C1 segment of cervical spinal cord (tissue), 14 donors: Measurements from ENCODE around the gene LRP8.

Experiments
- DNase-seq, 14 donors: peaks; one replicate each; lab custom pipeline; 2025; lab: John Stamatoyannopoulos, UW

Gene LRP8

DNA sequence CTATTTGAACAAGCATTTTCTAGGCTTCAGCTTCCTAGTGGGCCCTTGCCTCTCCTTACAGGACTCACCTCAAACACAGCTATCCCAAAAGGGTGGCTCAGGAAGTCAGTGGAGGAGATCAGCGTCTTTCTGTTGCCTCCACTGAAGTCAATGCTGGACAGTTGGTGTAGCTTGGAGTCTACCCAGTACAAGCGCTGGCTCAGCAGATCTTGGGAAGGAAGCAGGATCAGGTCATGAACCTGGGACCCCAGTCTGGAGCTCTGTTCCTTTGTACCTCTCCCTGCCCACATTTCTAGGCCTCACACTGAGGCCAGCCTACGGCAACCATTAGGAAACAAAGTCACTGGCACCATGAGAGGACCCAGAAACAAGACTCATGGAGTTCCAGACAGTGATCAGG, 65.9 kb downstream of the LRP8 start:
- DNase-seq, result no peak

DNA sequence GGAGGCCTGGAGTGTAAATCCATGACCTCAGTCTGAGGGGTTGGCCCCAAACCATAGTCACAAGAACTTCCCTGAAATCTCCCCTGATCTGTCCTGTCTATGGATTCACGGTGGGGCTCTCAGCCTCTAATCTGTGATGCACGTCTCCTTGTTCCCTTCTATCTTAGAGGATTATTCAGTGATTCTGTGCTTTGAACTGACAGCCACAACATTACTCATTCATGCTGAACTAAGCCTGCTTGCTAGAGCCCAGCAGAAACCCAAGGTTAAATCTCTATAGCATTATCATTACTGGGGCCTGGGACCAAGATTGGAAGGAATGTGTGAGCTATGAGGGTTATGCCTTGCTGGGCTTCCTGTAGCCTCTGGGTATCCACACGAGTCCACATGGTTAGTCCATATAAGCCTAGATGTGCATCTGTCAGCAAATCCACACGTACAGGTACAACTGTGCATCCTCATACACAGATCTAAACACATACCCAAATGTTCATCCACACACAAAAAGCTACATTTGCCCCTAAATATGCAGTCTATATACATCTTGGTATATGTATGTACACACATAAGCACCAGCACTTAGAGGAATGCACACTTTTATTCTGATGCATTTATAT, 67.1 kb downstream of the LRP8 start:
- no peak for DNase-seq

DNA sequence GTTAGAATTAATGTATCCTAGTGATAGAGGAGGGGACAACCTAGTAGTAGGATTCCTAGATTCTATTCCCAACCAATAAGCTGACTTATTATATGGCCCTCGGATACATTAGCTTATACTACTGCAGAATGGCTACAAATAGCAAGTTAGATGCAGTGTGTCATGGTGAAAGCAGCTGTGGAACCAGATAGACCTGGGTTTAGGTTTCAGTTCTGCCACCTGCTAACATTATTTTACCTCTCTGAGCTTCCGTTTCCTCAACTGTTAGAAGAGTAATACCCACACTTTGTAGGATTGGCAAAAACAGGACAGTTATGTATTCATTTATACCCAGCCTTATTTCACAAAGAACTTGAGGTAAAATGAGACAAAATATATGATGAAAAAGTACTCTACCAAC, 67.9 kb downstream of the LRP8 start:
- DNase-seq, result no peak

DNA sequence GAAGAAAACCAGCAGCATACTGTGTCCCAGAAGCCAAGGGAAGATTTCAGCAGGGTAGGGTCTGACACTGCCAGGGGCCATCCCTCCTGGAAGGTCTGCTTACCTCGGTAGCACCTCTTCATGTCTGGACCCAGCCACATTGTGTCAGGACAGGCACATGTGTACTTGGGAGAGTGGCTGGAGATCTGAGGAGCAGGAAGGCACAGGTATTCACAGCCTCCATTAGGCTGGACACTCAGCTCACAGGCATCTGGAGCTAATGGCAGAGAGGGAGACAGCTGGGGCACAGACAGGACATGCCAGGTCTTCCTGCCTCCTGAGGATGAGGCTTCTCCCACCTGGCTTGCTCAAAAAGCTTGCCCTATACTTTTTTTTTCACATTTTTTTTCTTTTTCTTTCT, 69.7 kb downstream of the LRP8 start:
- DNase-seq, result no peak

DNA sequence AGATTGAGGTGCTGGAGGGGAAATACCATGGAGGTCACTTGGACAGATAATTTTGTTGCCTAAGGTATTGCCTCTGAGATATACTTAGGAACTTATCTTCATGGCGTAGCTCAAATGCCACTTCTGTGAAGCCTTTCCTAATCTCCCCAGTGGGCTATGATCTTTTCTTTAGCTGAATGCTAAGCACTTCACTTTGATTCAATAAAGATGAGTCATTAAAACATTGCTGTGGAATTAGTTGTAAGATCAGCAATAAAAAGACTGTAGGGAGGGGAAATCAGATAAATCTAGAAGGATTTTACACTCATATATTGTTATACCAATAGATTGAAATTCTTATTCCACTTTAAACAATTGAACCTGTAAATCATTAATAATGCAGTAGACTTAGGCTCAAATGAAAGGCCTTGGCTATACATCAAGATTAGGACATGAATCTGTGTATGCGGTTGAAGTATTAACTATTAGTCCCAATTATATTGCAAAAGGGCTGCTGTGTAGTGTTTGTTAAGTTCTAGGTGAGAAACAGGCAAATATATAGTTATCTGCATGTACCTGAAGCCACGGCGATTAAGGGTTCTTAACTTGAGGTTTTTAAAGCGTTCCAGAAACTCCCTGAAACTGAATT, 70.3 kb downstream of the LRP8 start:
- no peak for DNase-seq

DNA sequence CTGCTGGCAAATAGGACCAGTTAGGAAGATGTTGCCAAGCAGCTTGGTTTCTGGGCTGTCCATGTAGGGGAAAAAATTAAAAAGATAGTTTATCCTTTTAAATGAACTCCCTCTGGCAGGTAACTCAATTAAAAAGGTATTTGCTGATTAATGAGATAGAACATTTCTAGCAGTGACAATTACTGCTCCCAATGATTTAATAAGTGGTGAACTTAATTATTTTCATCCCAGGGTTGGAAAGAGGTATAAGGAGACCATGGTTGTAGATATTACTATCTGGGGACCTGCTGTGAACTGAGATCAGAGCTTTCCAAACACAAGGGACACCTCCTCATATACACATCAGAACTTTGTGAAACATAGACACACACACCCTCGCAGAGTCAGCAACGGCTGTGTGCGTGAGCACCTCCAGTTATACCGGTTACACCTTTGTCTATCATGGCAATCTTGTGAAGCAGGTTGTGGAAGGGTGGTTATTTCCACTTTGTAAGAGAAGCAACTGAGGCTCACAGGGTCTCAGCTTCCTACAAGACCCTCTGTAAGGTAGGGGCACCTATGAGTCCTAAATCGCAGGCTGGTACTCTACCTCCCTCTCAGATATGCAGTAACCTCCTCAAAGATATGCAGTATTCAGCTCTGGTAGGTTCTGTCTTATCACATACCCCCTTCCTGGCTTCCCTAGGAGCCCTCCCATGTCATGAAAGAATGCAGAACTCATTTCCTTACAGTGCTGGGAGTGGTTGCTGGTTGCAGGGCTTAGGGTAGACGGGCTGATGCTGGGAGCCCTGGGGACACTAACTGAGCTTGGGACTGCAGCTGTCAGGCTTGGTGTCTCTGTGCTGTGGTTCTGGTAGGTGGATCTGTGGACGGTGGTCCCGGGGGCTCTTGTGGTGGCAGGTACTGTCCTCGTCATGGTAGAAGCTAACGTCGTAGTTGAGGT, 71.1 kb downstream of the LRP8 start:
- DNase-seq, result no peak

DNA sequence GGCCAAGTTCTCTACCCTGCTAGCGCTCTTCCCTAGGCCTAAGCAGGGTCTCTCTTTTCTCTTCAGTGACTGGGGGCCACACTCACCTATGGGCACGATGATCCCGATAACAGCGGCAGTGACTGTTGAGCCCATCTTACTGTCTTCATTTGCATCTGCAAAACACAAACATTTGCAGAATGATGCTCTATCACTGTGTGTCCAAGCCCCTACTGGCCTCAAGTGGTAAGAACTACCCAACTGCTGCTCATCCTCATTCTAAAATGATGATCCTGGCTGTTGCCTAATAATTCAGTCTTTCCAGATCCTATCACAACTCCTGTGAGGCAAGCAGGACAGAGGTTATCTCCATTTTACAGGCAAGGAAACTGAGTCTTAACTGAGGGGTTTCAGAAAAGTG, 72.8 kb downstream of the LRP8 start:
- no peak for DNase-seq

DNA sequence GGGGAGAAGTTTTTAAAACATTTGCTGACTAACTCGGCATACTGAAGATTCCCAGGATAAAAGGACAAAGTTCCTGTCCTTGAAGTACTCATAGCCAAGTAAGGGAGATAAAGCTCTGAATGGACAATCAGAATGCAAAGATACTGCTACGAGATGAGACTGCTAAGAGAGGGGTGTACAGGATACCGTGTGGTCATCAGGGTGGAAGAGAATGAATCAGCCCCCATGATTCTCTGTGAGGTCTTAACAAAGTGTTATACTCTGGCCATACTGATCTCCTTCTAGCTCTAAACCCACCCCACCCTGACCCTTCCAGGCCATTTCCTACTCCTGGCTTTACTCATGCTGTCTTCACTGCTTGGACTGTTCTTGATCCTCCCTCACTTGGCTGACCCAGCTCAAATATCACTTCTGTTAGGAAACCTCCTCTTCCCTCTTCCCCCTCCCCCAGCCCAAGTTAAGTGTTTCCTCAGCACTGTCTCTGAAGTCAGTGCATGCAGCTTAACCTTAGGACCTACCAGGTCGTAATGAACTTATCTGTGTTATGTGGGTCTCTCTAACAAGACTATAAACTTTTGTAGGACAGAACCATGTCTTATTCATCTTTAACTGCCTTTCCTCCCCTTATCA, 73.7 kb downstream of the LRP8 start:
- DNase-seq, result no peak

DNA sequence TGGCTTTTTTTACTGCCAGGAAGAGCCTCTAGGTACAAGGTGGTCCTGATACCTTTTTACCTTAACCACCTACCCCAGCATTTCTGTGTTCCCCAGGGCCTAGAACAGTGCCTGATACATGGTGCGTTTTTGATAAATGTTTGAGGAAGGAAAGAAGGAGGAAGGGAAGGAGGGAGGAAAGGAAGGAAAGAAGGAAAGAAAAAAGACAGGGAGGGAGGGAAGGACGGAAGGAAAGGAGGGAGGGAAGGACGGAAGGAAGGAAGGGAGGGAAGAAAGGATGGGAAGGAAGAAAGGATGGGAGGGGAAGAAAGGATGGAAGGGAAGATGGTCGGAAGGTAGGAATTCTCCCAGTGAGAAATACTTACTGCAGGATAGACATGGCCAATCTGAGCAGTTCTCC, 77.5 kb downstream of the LRP8 start:
- no peak for DNase-seq

DNA sequence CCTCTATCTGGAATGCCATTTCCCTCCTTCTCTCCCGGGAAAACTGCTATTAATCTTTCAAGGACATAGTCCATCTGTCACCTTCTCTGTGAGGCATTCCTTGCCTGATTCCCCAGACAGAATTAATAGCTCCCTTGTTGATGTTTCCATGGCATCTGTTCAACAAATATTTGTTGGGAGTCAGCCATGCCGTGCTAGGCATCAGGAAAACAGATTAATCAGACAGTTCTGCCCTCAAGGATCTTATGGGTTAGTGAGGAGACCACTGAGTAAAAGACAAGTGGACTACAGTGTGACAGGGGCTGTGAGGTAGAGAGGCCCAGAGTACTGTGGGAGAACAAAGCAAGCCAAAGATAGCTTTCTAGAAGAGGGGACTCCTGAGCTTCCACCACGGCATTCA, 78.2 kb downstream of the LRP8 start:
- DNase-seq, result no peak

DNA sequence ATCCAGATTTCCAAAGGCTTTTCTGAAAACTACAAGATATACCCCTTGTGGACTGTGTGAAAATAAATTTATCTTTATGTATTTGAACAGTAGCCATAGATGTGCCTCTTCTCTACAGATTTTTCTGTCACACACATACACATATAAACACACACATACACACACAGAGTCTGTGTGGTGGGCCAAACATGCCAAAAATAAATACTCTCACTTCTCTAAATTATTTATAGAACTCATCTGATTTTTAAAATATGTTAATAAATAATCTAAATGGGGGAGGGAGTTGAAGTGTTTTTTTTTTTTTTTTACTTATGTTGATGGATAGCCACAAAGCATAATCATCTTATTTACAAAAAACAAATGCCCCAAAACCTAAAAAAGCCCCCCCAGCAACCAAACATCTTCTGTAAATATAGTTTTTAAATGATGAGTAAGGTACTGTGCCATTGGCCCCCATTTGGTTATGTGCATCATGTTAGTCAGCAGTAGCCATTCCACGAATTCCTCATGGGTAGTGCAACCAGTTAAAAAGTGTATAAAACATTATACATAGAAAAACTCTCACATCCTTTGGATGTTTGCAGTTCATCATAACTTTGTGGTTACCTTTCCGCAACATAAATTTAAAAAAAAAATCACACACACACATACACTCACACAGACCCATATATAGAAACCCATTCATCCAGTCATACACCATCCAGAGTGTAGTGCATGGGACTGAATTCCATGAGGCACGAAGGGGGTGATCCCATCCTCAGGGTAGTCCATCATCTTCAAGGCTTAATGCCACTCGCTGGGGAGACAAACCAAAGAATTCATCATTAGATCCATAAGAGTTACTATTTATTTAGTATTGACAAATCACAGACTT, 81.4 kb downstream of the LRP8 start:
- no peak for DNase-seq

DNA sequence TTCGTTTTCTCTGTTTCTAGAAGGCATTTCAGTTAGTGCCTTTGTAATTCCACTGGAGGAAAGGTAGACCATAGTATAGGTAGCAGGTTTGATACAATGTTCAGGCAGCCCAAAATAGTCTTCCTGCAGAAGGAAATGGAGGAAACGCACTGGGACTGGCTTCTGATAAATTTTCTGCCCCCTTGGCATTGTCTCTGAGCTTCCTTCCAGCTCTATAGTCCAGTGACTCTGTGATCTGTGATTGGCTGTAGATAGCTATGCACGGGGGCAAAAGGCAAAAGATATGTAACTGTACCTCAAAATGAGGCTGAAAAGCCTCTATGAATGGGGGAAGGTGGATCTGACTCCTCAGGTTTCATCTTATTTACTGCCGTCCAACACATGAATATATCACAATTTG, 83.7 kb downstream of the LRP8 start:
- DNase-seq, result no peak

DNA sequence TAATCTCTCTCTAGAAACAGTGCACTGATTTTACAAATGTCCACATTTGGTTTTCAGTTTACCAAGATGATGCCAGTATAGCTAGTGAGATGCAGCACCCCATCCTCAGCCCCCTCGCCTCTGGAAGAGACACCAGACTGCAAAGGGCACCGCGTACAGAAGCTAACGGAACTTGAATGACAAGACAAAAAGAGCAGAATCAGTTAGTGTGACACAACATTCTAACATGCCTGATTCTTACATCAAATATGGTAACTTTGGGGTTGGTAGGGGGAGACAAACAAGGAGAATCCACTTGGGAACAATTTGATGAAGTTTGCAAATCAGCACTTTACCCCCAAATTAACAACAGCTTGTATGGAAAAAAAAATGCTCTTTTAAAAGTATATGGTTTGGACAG, 85.5 kb downstream of the LRP8 start:
- no peak for DNase-seq

DNA sequence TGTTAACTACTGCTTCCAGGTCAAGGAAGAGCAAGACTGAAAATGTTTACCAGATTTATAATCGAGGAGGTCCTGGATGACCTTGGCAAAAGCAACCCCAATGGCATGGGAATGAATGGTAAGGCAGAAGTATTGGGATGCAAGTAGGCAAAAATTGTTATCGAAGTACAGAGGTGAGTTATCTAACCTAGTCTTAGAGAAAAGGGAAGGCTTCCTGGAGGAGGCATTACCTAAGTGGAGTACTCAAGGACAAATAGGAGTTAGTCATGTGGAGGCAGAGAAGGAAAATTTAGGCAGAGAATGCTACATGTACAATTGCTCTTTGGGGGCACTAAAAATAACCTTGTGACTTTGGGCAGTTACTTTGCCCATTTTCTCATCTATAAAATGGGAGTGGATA, 86.0 kb downstream of the LRP8 start:
- DNase-seq, result no peak

DNA sequence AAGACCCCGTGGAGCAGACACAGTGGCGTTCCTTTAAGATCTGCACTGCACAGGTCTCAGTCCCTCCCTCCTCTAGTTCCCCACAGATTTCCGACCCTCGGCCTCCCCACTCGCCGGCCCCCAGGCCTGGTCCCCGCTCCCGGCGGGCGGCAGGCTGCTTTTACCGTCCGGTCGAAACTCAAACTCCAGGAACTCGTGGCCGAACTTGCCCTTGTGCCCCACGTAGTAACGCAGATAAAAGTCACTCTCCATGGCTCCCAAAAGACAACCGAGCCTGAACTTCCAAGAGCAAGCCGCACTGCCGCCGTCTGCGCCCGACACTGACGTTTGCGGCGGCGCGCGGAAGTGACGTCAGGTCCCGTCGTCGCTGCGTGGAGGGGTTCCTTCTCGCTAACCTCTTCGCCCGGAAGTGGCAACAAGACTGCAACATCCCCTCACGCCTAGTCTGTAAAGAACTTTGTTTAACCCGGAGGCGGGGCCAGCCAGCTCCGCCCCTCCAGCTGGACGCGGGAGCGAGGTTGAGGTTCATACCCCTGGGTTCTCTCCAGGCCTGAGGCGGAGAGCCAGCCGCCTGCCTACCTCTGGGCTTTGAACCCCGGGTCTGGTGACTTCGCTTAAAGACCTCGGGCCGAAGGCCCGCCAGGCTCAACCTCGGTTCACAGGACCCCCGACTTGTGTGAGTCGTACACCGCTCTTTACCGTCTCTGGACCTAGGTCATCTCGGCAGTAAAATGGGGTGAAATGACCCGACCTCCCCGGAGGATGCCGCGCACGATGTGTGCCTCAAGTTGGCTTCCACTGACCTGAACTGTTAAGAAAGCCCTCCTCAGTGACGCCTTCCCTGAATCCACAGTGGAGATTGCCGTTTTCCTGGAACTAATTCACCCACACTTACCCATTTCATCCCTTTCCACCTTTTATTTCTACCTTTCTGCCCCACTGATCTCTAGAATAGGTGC, 89.4 kb downstream of the LRP8 start, which contains the start of gene MAGOH:
TSS of gene MAGOH (minus strand) at position 322 of the 959 bp plus-strand sequence. CDS start at position 252, 70 bp downstream.
- peak; percentile 75 to 96 (median 88) for DNase-seq

DNA sequence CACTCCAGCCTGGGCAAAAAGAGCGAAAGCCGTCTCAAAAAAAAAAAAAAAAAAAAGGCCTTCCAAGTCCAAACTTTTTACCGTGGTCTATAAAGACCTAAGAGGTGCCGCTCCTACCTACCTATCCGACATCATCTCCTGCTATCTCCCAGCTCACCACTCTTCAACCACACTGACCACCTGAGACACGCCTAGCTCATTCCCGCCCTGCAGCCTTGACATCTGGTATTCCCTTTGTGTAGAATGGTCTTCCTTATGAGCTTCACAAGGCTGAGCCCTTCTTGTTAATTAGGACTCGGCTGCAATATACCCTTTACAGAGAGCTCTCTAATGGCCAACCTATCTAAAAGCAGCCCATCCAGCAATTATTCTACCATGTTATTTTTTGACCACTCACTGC, 90.2 kb downstream of the LRP8 start:
- DNase-seq, result no peak

DNA sequence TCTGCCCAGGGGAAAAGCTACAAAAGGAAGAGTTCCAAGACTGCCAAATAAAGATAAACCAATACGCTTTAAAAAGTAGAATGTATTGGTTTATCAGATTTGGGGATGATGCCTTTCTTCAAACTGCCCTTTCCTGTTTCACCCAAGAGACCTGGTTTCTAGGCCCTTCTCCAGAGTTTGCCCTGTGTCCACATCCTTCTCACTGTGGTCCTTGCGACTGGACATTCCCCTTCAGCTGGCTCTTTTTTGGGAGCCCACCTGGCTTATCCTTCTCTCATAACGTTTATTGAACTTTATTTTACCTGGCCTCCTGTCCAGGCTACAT, 106.9 kb downstream of the LRP8 start:
- DNase-seq, result no peak

DNA sequence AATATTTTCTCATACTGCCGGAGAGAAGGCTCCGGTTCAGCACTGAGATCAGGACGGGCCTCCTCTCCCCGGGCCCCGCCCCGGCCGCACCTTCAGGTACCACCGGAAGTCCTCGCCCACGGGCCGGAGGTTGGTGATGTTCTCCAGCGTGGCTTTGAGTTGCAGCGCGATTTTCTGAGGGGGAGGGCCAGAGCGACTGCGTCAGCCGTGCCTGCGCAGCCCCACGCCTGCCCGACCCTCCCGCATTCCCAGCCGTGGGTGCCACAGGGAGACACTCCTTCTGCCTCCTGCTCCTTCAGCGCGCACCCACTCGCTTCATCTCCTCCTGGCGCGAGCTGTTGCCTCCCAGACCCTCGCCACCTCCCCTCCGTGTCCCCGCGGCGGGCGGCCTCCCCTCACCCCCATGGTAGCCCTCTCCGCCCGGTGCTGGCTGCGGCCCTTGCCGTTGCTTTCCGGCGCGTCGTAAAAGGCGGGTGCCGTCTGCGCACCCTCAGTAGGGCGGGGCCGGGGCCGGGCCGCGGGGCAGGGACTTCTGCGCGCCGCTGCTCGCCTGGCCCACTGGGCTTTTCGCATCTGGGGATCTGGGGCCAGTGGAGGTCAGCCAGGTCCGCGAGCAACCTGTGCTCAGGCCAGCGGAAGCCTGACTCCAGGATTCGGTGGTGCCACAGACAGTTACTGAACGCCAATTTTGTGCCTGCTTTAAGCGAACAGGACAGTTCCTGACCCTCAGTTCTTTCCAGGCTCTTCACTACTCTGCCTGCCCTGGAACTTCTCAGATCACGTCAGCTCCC, 107.5 kb downstream of the LRP8 start, which contains the start of gene CZIB:
TSS of gene CZIB (minus strand) at position 464 of the 791 bp plus-strand sequence. CDS start at position 405, 59 bp downstream.
- DNase-seq, result peak; percentile 69 to 95 (median 90)

DNA sequence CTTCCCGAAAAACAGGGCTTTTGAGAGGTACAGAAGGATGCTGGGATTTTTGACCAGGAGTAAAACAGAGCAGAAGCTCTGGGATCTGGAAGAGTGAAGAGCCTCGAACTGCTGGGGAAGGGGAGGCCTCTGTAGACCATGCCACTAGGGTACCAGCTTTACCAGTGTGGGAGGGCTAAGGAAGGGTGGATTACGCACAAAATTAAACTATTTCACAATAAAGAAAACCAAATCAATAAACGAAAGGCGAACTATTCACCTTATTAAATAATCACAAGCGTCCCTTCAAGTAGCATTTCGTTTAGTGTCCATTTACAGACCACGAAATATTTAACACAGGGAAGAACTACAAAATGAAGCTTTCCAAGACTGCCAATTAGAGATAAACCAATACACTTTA, 108.2 kb downstream of the LRP8 start:
- no peak for DNase-seq
